Measurements from ENCODE around the gene INPP5D. TPM values are rescaled to one million over a fixed set of nuclear protein-coding genes. Genes with fewer than 3 reads are reported as not detected.
"Not testable (repeated sequence)": the region's sequence is repeated elsewhere in the genome, so short reads cannot be mapped to it uniquely, and the experiment has no call there.

The INPP5D gene
- total RNA-seq, 1 donor = under 0.01 TPM

GRCh38 chr2:233017947-233018346, 42.2 kb upstream of the INPP5D start:
- H3K27me3 ChIP-seq (ENCODE audit: insufficient read depth, low read length) = no peaks in the 10 kb centered on the region
- no peaks in the 10 kb centered on the region for H3K9me3 ChIP-seq (ENCODE audit: low read depth, low read length)
- H3K4me1 ChIP-seq (ENCODE audit: insufficient read depth, low read length) = no peaks in the 10 kb centered on the region
- TF ChIP-seq CTCF (IDR thresholded peaks at IDR 0.05; ENCODE audit: extremely low read depth, low read depth, low read length) = no peak
- H3K79me2 ChIP-seq (ENCODE audit: insufficient read depth, low read length) = no peaks in the 10 kb centered on the region
- H3K4me2 ChIP-seq (ENCODE audit: insufficient read depth, low read length) = no peak overlapping the region
- no peak overlapping the region for H3K4me3 ChIP-seq (ENCODE audit: insufficient read depth, low read length)
- no peaks in the 10 kb centered on the region for H3K36me3 ChIP-seq (ENCODE audit: insufficient read depth, low read length)
- H3K27ac ChIP-seq (ENCODE audit: low read depth, low read length) = no peak overlapping the region
- no peak overlapping the region for H2AFZ ChIP-seq (ENCODE audit: low read length)
- no peak for DNase-seq (ENCODE audit: insufficient read length, low spot score, missing footprints)
- no peaks in the 10 kb centered on the region for H4K20me1 ChIP-seq (ENCODE audit: insufficient read depth, low read length)

GRCh38 chr2:233019610-233020009, 40.5 kb upstream of the INPP5D start:
- not testable (repeated sequence) for H3K79me2 ChIP-seq (ENCODE audit: insufficient read depth, low read length); DNase-seq (ENCODE audit: insufficient read length, low spot score, missing footprints); H3K27ac ChIP-seq (ENCODE audit: low read depth, low read length); H3K9me3 ChIP-seq (ENCODE audit: low read depth, low read length); H4K20me1 ChIP-seq (ENCODE audit: insufficient read depth, low read length); H3K4me1 ChIP-seq (ENCODE audit: insufficient read depth, low read length); H3K4me2 ChIP-seq (ENCODE audit: insufficient read depth, low read length); H3K4me3 ChIP-seq (ENCODE audit: insufficient read depth, low read length); H3K36me3 ChIP-seq (ENCODE audit: insufficient read depth, low read length); H2AFZ ChIP-seq (ENCODE audit: low read length); H3K27me3 ChIP-seq (ENCODE audit: insufficient read depth, low read length)

- Histone ChIP-seq H3K4me1 (ENCODE audit: insufficient read depth, low read length) (peaks cover under 1% of the 10 kb centered on the region), H3K4me3 (ENCODE audit: insufficient read depth, low read length) (no peak overlapping the region)
These were observed 39.7 kb upstream of the INPP5D start for GRCh38 chr2:233020454-233020853.

GRCh38 chr2:233021771-233022170, 38.4 kb upstream of the INPP5D start:
- Histone ChIP-seq H2AFZ (ENCODE audit: low read length) (no peak overlapping the region), H3K79me2 (ENCODE audit: insufficient read depth, low read length) (no peaks in the 10 kb centered on the region)
- no peak for DNase-seq (ENCODE audit: insufficient read length, low spot score, missing footprints)

More at GRCh38 chr2:233020454-233020853, 39.7 kb upstream of the INPP5D start:
- no peaks in the 10 kb centered on the region for H3K9me3 ChIP-seq (ENCODE audit: low read depth, low read length)
- no peak overlapping the region for H3K27ac ChIP-seq (ENCODE audit: low read depth, low read length)
- no peak overlapping the region for H2AFZ ChIP-seq (ENCODE audit: low read length)
- no peaks in the 10 kb centered on the region for H4K20me1 ChIP-seq (ENCODE audit: insufficient read depth, low read length)
- no peak overlapping the region for H3K4me2 ChIP-seq (ENCODE audit: insufficient read depth, low read length)
- no peaks in the 10 kb centered on the region for H3K27me3 ChIP-seq (ENCODE audit: insufficient read depth, low read length)
- H3K36me3 ChIP-seq (ENCODE audit: insufficient read depth, low read length) = no peaks in the 10 kb centered on the region
- no peaks in the 10 kb centered on the region for H3K79me2 ChIP-seq (ENCODE audit: insufficient read depth, low read length)
- TF ChIP-seq CTCF (IDR thresholded peaks at IDR 0.05; ENCODE audit: extremely low read depth, low read depth, low read length) = no peak
- DNase-seq (ENCODE audit: insufficient read length, low spot score, missing footprints) = no peak

More at GRCh38 chr2:233021771-233022170, 38.4 kb upstream of the INPP5D start:
- Histone ChIP-seq H4K20me1 (ENCODE audit: insufficient read depth, low read length) (no peaks in the 10 kb centered on the region), H3K27me3 (ENCODE audit: insufficient read depth, low read length) (no peaks in the 10 kb centered on the region), H3K9me3 (ENCODE audit: low read depth, low read length) (no peaks in the 10 kb centered on the region), H3K4me1 (ENCODE audit: insufficient read depth, low read length) (peaks cover 13% of the 10 kb centered on the region), H3K4me2 (ENCODE audit: insufficient read depth, low read length) (no peak overlapping the region), H3K36me3 (ENCODE audit: insufficient read depth, low read length) (no peaks in the 10 kb centered on the region), H3K4me3 (ENCODE audit: insufficient read depth, low read length) (no peak overlapping the region), H3K27ac (ENCODE audit: low read depth, low read length) (no peak overlapping the region)
- TF ChIP-seq CTCF (IDR thresholded peaks at IDR 0.05; ENCODE audit: extremely low read depth, low read depth, low read length) = no peak
